ENCODE results near the gene IL18R1. TPM values are rescaled to one million over a fixed set of nuclear protein-coding genes. Genes with fewer than 3 reads are reported as not detected.

Gene IL18R1
- total RNA-seq, 4 donors from 2014 or later, result 1.7 to 9.4 (median 3.0) TPM

- Histone ChIP-seq H3K27ac (no peak overlapping the region), H3K36me3 (no peaks in the 10 kb centered on the region), H3K4me3 (replicated peaks in 1 of 3) (no peak overlapping the region), H3K27me3 (no peaks in the 10 kb centered on the region), H3K9me3 (no peaks in the 10 kb centered on the region), H3K4me1 (peaks cover 0 to 10% of the 10 kb centered on the region in 2 donors)
- WGBS, 2 donors, result 97 to 98% methylated on average over 3 of the region's 3 CpGs
- no peak for TF ChIP-seq CTCF (IDR thresholded peaks at IDR 0.05)
- DNase-seq, result no peak
- intact Hi-C loops (cut with DNase I), result loop anchor here (10.0 kb wide), 1 partner anchor 80 kb away; no protein-coding TSS in a partner anchor
These were observed 11.2 kb upstream of the IL18R1 start for GRCh38 chr2:102344397-102344796.

GRCh38 chr2:102345329-102345920, 10.2 kb upstream of the IL18R1 start:
- Histone ChIP-seq H3K27me3 (no peaks in the 10 kb centered on the region), H3K36me3 (no peaks in the 10 kb centered on the region), H3K4me1 (peaks cover 0 to 10% of the 10 kb centered on the region in 2 donors), H3K9me3 (no peaks in the 10 kb centered on the region), H3K27ac (no peak overlapping the region), H3K4me3 (replicated peaks in 1 of 3) (no peak overlapping the region)
- intact Hi-C loops (cut with DNase I), result loop anchor here (10.0 kb wide), 1 partner anchor 81 kb away; no protein-coding TSS in a partner anchor
- TF ChIP-seq CTCF (IDR thresholded peaks at IDR 0.05), result no peak
- no peak for TF ChIP-seq POLR2A (IDR thresholded peaks at IDR 0.05)
- WGBS, 2 donors, result 86 to 88% methylated on average over 4 of the region's 4 CpGs
- no peak for DNase-seq

GRCh38 chr2:102346381-102347130, 9.0 kb upstream of the IL18R1 start:
- Histone ChIP-seq H3K36me3 (no peaks in the 10 kb centered on the region), H3K27me3 (no peaks in the 10 kb centered on the region), H3K27ac (no peak overlapping the region), H3K4me1 (peaks cover 0 to 10% of the 10 kb centered on the region in 2 donors), H3K9me3 (no peaks in the 10 kb centered on the region), H3K4me3 (replicated peaks in 1 of 3) (no peak overlapping the region)
- intact Hi-C loops (cut with DNase I), result loop anchor here (10.0 kb wide), 1 partner anchor 82 kb away; no protein-coding TSS in a partner anchor
- TF ChIP-seq CTCF (IDR thresholded peaks at IDR 0.05), result no peak
- no peak for TF ChIP-seq POLR2A (IDR thresholded peaks at IDR 0.05)
- 83 to 84% methylated on average over 7 of the region's 7 CpGs for WGBS, 2 donors
- DNase-seq, result no peak

- TF ChIP-seq CTCF (IDR thresholded peaks at IDR 0.05) (no peak), POLR2A (IDR thresholded peaks at IDR 0.05) (no peak)
- WGBS, 2 donors, result 36 to 64% methylated on average over 1 of the region's 1 CpG
These were observed 5.3 kb upstream of the IL18R1 start for GRCh38 chr2:102350137-102350793.

More at GRCh38 chr2:102350137-102350793, 5.3 kb upstream of the IL18R1 start:
- Histone ChIP-seq H3K27me3 (no peaks in the 10 kb centered on the region), H3K36me3 (no peaks in the 10 kb centered on the region), H3K27ac (no peak overlapping the region), H3K4me1 (peaks cover under 1 to 3% of the 10 kb centered on the region in 2 donors), H3K9me3 (no peaks in the 10 kb centered on the region), H3K4me3 (replicated peaks in 1 of 3) (no peak overlapping the region)
- no peak for DNase-seq
- intact Hi-C loops (cut with DNase I), result loop anchor here (10.0 kb wide), 1 partner anchor 335 kb away; no protein-coding TSS in a partner anchor
